K562 (cell line): ENCODE data around the gene CEACAM20. TPM values are rescaled to one million over a fixed set of nuclear protein-coding genes. Genes with fewer than 3 reads are reported as not detected.

Experiments used
- ATAC-seq: fragments of 200-7000 bp; cut with Tn5 transposase; 3 replicates; pipeline ENCODE4 v1.9.1; 2020; ENCODE audit warnings: moderate library complexity
- BruUV-seq: library from RNA; stranded (reverse); fragments of 400-500 nt; replicated peaks from 2 replicates; lab custom pipeline; 2021; lab: Mats Ljungman, UMichigan
- CTCF ChIA-PET: fragments of 300-600 bp; formaldehyde crosslinking; extraction: SDS; loops from one replicate; lab custom pipeline; 2021; ENCODE audit warnings: low intra/inter-chr PET ratio; lab: Yijun Ruan, JAX
- POLR2A ChIA-PET: fragments of 300-600, 350-650 bp; sonication (Branson Sonifier 250); formaldehyde crosslinking; extraction: SDS; loops from one replicate; lab custom pipeline; 2021; ENCODE audit warnings: antibody characterized with exemption, inconsistent platforms; lab: Yijun Ruan, JAX
- DNase-seq, 4 experiments: peaks; one replicate each; pipeline versions ENCODE4 v3.0.0 to v3.0.0-alpha.2; 2011 to 2018; ENCODE audit warnings: low spot score in 3 of 4, mixed read lengths in 3 of 4; ENCODE audit errors: extremely low read depth in 1 of 4
- FAIRE-seq: peaks from 2 replicates; lab custom pipeline; 2011; peaks lifted over from hg19 to GRCh38; lab: Jason Lieb, UNC
- H2AFZ ChIP-seq: 2 replicates; pipeline ENCODE4 v1.6.0; 2011; ENCODE audit warnings: low read depth, low read length, control low read depth, inconsistent platforms
- H3K27ac ChIP-seq: fragments of 200-600 bp; 3 replicates; pipeline ENCODE4 v1.8.0; 2011; ENCODE audit warnings: low read depth, mild to moderate bottlenecking, control low read depth, inconsistent platforms, low read length, moderate library complexity, mixed read lengths; ENCODE audit errors: extremely low read depth
- H3K27me3 ChIP-seq, 2 experiments: fragments of 300-600 bp in 1 of 2; 2 replicates in 1 of 2; 3 replicates in 1 of 2; pipeline versions ENCODE4 v1.6.0 to v1.8.0; 2011; ENCODE audit warnings: inconsistent platforms in 2 of 2, low read length in 2 of 2, mild to moderate bottlenecking in 1 of 2, mixed read lengths in 1 of 2, moderate library complexity in 1 of 2; ENCODE audit not compliant: control insufficient read depth in 2 of 2, insufficient read depth in 2 of 2
- H3K36me3 ChIP-seq: fragments of 300-600 bp; 3 replicates; pipeline ENCODE4 v1.8.0; 2011; ENCODE audit warnings: mild to moderate bottlenecking, low read length, inconsistent platforms; ENCODE audit not compliant: control insufficient read depth, insufficient read depth
- H3K4me1 ChIP-seq, 2 experiments: fragments of 200-600 bp in 1 of 2; replicated peaks in 1 of 2; 2 replicates in 1 of 2; 3 replicates in 1 of 2; pipeline versions ENCODE4 v1.5.1 to v1.8.0; 2011; ENCODE audit warnings: inconsistent platforms in 2 of 2, low read length in 2 of 2, mild to moderate bottlenecking in 1 of 2, mixed read lengths in 1 of 2, moderate library complexity in 1 of 2; ENCODE audit not compliant: control insufficient read depth in 2 of 2, insufficient read depth in 2 of 2
- H3K4me2 ChIP-seq: 2 replicates; pipeline ENCODE4 v1.6.1; 2011; ENCODE audit warnings: low read length, control low read depth, inconsistent platforms, mixed read lengths; ENCODE audit not compliant: insufficient read depth
- H3K4me3 ChIP-seq: fragments of 200-600 bp; sonication (generic), shearing (Covaris generic); 2 replicates; pipeline ENCODE4 v1.5.1; 2016; ENCODE audit warnings: control low read depth, inconsistent platforms
- H3K79me2 ChIP-seq: fragments of 200-600 bp; 3 replicates; pipeline ENCODE4 v1.8.0; 2011; ENCODE audit warnings: low read length, inconsistent platforms; ENCODE audit not compliant: control insufficient read depth, insufficient read depth
- H3K9ac ChIP-seq, 2 experiments: 2 replicates each; pipeline versions ENCODE4 v1.6.0 to v1.6.1; 2011; ENCODE audit warnings: low read depth in 2 of 2, low read length in 2 of 2, control low read depth in 1 of 2, inconsistent platforms in 1 of 2, mild to moderate bottlenecking in 1 of 2, mixed read lengths in 1 of 2; ENCODE audit not compliant: insufficient read depth in 1 of 2
- H3K9me1 ChIP-seq: one replicate; pipeline ENCODE4 v1.6.0; 2011; ENCODE audit warnings: inconsistent platforms, mild to moderate bottlenecking, low read length, moderate library complexity; ENCODE audit not compliant: control insufficient read depth, insufficient read depth
- H3K9me3 ChIP-seq: replicated peaks from 2 replicates; pipeline ENCODE4 v1.5.1; 2011; ENCODE audit warnings: low read depth, low read length, inconsistent platforms; ENCODE audit not compliant: control insufficient read depth, insufficient read depth
- H4K20me1 ChIP-seq: replicated peaks from 2 replicates; pipeline ENCODE4 v1.6.1; 2011; ENCODE audit warnings: low read length, inconsistent platforms, mixed read lengths; ENCODE audit not compliant: control insufficient read depth, insufficient read depth
- CREM ChIP-seq: IDR thresholded peaks from 2 replicates; pipeline ENCODE4 v1.6.1; 2014; ENCODE audit warnings: antibody characterized with exemption, low read depth
- EP400 ChIP-seq: fragments of 450-650 bp; IDR thresholded peaks from 2 replicates; pipeline ENCODE4 v1.6.1; 2017; ENCODE audit warnings: antibody characterized with exemption, mild to moderate bottlenecking, moderate library complexity
- ETV5 ChIP-seq: sonication (generic); formaldehyde crosslinking; IDR thresholded peaks from 2 replicates; pipeline ENCODE4 v1.4.0; 2020; ENCODE audit warnings: low read depth, mild to moderate bottlenecking, missing genetic modification reagents
- EWSR1 ChIP-seq: fragments of 450-650 bp; IDR thresholded peaks from 2 replicates; pipeline ENCODE4 v1.6.1; 2018; ENCODE audit warnings: borderline replicate concordance, mild to moderate bottlenecking, low read depth, moderate library complexity; ENCODE audit not compliant: partially characterized antibody
- HDAC8 ChIP-seq: fragments of 450-650 bp; IDR thresholded peaks from 2 replicates; pipeline ENCODE4 v1.6.1; 2016; ENCODE audit warnings: mild to moderate bottlenecking, missing genetic modification characterization, moderate library complexity, missing compliant biosample characterization
- JUN ChIP-seq, 2 experiments: sonication (generic) in 1 of 2; formaldehyde crosslinking in 1 of 2; IDR thresholded peaks; 2 replicates each; pipeline versions ENCODE4 v1.6.1 to v1.8.0; 2012 to 2022; ENCODE audit warnings: borderline replicate concordance in 2 of 2, mild to moderate bottlenecking in 2 of 2, improper control_type of control experiment in 1 of 2, low read depth in 1 of 2, low read length in 1 of 2, missing genetic modification reagents in 1 of 2
- NCOR1 ChIP-seq: fragments of 450-650 bp; IDR thresholded peaks from 2 replicates; pipeline ENCODE4 v1.6.1; 2016; ENCODE audit warnings: mild to moderate bottlenecking, moderate library complexity
- PHB ChIP-seq: fragments of 250-450 bp; sonication (Bioruptor Pico); IDR thresholded peaks from 2 replicates; pipeline ENCODE4 v1.5.0; 2021
- POLR2AphosphoS5 ChIP-seq: IDR thresholded peaks from 2 replicates; pipeline ENCODE4 v1.6.1; 2011; ENCODE audit warnings: mild to moderate bottlenecking, low read depth, low read length, moderate library complexity; ENCODE audit not compliant: control insufficient read depth, insufficient read depth
- PPARD ChIP-seq: fragments of 250-450 bp; sonication (Bioruptor Pico); IDR thresholded peaks from 2 replicates; pipeline ENCODE4 v1.8.0; 2022; ENCODE audit warnings: inconsistent platforms, mild to moderate bottlenecking, moderate library complexity
- PTRF ChIP-seq: fragments of 450-650 bp; IDR thresholded peaks from 2 replicates; pipeline ENCODE4 v1.6.1; 2016; ENCODE audit warnings: mild to moderate bottlenecking, missing genetic modification characterization, missing compliant biosample characterization
- SNAPC5 ChIP-seq: fragments of 250-450 bp; sonication (Bioruptor Pico); IDR thresholded peaks from 2 replicates; pipeline ENCODE4 v1.8.0; 2021; ENCODE audit warnings: moderate library complexity, mild to moderate bottlenecking, inconsistent platforms
- TBP ChIP-seq: optimal IDR thresholded peaks from 2 replicates; pipeline ENCODE3; 2011; ENCODE audit warnings: low read depth, low read length, improper control_type of control experiment
- XRCC4 ChIP-seq: IDR thresholded peaks from one replicate; pipeline ENCODE4 v1.6.1; 2011; ENCODE audit not compliant: insufficient read depth, insufficient read length; ENCODE audit errors: extremely low read depth
- ZNF274 ChIP-seq: IDR thresholded peaks from 2 replicates; pipeline ENCODE4 v1.6.1; 2011; ENCODE audit warnings: low read depth, mild to moderate bottlenecking, low read length, moderate library complexity, borderline replicate concordance
- ZNF592 ChIP-seq: fragments of 450-650 bp; IDR thresholded peaks from 2 replicates; pipeline ENCODE4 v1.6.1; 2017; ENCODE audit warnings: antibody characterized with exemption, mild to moderate bottlenecking
- WGBS: fragments of 100-300 bp; shearing (Covaris generic); methylation state at CpG from one replicate; pipeline ENCODE4 v1.1.6; 2016; ENCODE audit warnings: low coverage, mixed read lengths; ENCODE audit not compliant: insufficient coverage; ENCODE audit errors: missing lambda C conversion rate; 5-methylcytosine and 5-hydroxymethylcytosine counted together
- in situ Hi-C: fragments of 300-500 bp; cut with MboI; formaldehyde crosslinking; loops from 4 replicates; pipeline ENCODE4 v1.15.0; 2018; ENCODE audit warnings: inconsistent platforms, mixed read lengths
- intact Hi-C: fragments of 100-400 bp; cut with micrococcal nuclease; formaldehyde crosslinking; loops from 2 replicates; pipeline ENCODE4 v1.14.2; 2022
- polyA plus RNA-seq, 8 experiments: library from polyadenylated mRNA; depleted of rRNA in 4 of 8; stranded (reverse) in 5 of 8; unstranded in 3 of 8; fragments of >200 nt; fragmentation: Nextera tagmentation in 2 of 8; fragmentation: Illumina TruSeq in 1 of 8; extraction: Ambion mirVana in 2 of 8; extraction: Trizol in 1 of 8; gene quantifications; 2 replicates each; pipeline versions ENCODE4 v1.2.1 to v1.2.3, GENCODE V29; 2011 to 2014; ENCODE audit warnings: inconsistent platforms in 1 of 8, missing spikeins in 1 of 8
- total RNA-seq, 7 experiments: library from RNA; depleted of rRNA in 6 of 7; stranded (reverse); fragments of >200 nt in 6 of 7; fragmentation: Illumina TruSeq in 2 of 7; extraction: Trizol in 2 of 7; gene quantifications; 2 replicates each; pipeline versions ENCODE4 v1.2.1 to v1.2.3, GENCODE V29; 2011 to 2021; ENCODE audit warnings: low replicate concordance in 1 of 7
- TF ChIP-seq, protein P1 (sequence below): fragments of 450-650 bp; IDR thresholded peaks from 2 replicates; pipeline ENCODE4 v1.6.1; 2016; ENCODE audit warnings: mild to moderate bottlenecking

Gene CEACAM20
- total and polyA plus RNA-seq, 9 of the 15 experiments (the other 6 are each of a cell fraction or from before 2014, with no cell fraction given), result not detected

DNA sequence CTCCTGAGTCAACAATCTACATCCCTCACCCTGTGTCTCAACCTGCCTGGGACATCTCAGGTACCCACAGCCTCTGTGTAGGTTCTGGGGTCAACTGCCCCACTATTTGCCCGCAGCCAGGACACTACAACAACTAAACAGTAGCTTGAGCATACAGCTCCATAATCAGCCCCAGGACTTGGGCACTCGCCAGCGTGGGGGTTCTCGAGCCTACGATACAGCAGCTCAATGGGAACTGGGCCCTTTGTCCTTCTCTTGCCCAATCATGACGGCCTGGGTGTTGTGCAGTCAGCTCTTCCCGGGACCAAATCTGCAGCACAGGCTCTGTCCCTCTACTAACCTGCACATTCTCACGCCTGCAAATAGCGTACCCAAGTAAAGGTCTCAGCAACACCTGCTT is 30.5 kb downstream of the CEACAM20 start:
- Histone ChIP-seq H3K27ac (no peak overlapping the region), H3K4me1 (peaks cover 7 to 22% of the 10 kb centered on the region in 2 experiments; a peak in 3 of 5 replicates), H3K4me2 (peak overlapping the region; percentile 92), H4K20me1 (no peaks in the 10 kb centered on the region), H3K9ac (no peak overlapping the region), H3K4me3 (peak overlapping the region; percentile 65; the same call in 1 of the 2 replicates), H3K9me3 (peaks cover 16% of the 10 kb centered on the region), H2AFZ (no peak overlapping the region), H3K36me3 (peaks cover 37% of the 10 kb centered on the region; the same call in 2 of the 3 replicates), H3K9me1 (no peaks in the 10 kb centered on the region), H3K27me3 (no peaks in the 10 kb centered on the region), H3K79me2 (peaks cover 29% of the 10 kb centered on the region)
- 97% methylated on average over 9 of the region's 9 CpGs for WGBS
- FAIRE-seq, result peak; percentile 32
- in situ Hi-C loops, result no loop called here
- no peak for ATAC-seq
- intact Hi-C loops, result no loop called here
- ChIA-PET CTCF (no interaction called here), POLR2A (interaction anchor here (0.6 kb wide), 1 partner anchor 506 kb away, joined by 3 read pairs; no protein-coding TSS in a partner anchor)
- no TSS peak for BruUV-seq
- DNase-seq, result no peak
- TF ChIP-seq, protein P1, sequence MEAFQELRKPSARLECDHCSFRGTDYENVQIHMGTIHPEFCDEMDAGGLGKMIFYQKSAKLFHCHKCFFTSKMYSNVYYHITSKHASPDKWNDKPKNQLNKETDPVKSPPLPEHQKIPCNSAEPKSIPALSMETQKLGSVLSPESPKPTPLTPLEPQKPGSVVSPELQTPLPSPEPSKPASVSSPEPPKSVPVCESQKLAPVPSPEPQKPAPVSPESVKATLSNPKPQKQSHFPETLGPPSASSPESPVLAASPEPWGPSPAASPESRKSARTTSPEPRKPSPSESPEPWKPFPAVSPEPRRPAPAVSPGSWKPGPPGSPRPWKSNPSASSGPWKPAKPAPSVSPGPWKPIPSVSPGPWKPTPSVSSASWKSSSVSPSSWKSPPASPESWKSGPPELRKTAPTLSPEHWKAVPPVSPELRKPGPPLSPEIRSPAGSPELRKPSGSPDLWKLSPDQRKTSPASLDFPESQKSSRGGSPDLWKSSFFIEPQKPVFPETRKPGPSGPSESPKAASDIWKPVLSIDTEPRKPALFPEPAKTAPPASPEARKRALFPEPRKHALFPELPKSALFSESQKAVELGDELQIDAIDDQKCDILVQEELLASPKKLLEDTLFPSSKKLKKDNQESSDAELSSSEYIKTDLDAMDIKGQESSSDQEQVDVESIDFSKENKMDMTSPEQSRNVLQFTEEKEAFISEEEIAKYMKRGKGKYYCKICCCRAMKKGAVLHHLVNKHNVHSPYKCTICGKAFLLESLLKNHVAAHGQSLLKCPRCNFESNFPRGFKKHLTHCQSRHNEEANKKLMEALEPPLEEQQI, result no peak
- TF ChIP-seq XRCC4, result no peak
- TF ChIP-seq ZNF592, result no peak
- TF ChIP-seq TBP, result no peak
- TF ChIP-seq HDAC8 (tag), result no peak
- no peak for TF ChIP-seq PPARD (CRISPR knock-in tag)
- no peak for TF ChIP-seq POLR2AphosphoS5
- no peak for TF ChIP-seq ETV5 (CRISPR knock-in tag)
- no peak for TF ChIP-seq SNAPC5 (CRISPR knock-in tag)
- no peak for TF ChIP-seq EP400
- no peak for TF ChIP-seq NCOR1
- no peak for TF ChIP-seq CREM
- TF ChIP-seq PTRF (tag), result no peak
- TF ChIP-seq EWSR1, result no peak
- no peak for TF ChIP-seq ZNF274
- TF ChIP-seq JUN (IDR thresholded peaks at IDR 0.05; ENCODE audit: borderline replicate concordance, low read depth, low read length), result no peak
- TF ChIP-seq JUN (CRISPR knock-in tag; IDR thresholded peaks at IDR 0.05; ENCODE audit: borderline replicate concordance), result no peak
- no peak for TF ChIP-seq PHB (CRISPR knock-in tag)
